Activated CD8-positive, alpha-beta memory T cell treated with anti-CD3 and anti-CD28 coated beads for 4 hours (primary cell): Measurements from ENCODE around the gene FAM78A.
A peak's percentile ranks its signal among the peaks of the same experiment; 100 is the strongest.

ENCODE experiments used
- DNase-seq, 2 donors: peaks; one replicate each; pipeline ENCODE4 v3.0.0-alpha.2; 2020; ENCODE audit warnings: low read depth in 2 of 2

FAM78A gene

GRCh38 chr9:131276094-131276888, at the start of gene FAM78A:
Gene FAM78A, minus strand, starts transcription at chr9:131276510. Its CDS starts 331 bp downstream, at chr9:131276179.
- no peak for DNase-seq

GRCh38 chr9:131324736-131325679, 48.7 kb upstream of the FAM78A start:
- no peak for DNase-seq

- no peak for DNase-seq
Measured at GRCh38 chr9:131323629-131324028, 47.3 kb upstream of the FAM78A start.

GRCh38 chr9:131320031-131320685, 43.8 kb upstream of the FAM78A start:
- DNase-seq, result no peak

DNA sequence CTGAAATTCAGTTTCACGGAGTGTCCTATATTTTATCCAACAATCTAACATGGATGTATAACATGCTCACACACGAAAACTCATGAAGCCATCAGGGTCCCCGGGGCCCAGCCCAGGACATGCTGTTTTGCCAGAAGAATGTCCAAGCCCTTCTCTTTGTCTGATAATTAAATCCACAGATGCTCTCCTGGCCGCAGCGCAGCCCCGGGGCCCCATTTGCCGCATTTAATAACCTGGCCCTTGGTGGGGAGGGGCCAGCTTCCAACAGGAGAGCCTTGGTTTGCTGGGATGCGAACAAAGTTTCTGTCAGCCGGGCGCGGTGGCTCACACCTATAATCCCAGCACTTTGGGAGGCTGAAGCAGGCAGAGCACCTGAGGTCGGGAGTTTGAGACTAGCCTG, 43.2 kb upstream of the FAM78A start:
- no peak for DNase-seq

- DNase-seq, result no peak
Measured at GRCh38 chr9:131318231-131319085, 42.1 kb upstream of the FAM78A start.

GRCh38 chr9:131312822-131313770, 36.8 kb upstream of the FAM78A start:
- no peak for DNase-seq

DNA sequence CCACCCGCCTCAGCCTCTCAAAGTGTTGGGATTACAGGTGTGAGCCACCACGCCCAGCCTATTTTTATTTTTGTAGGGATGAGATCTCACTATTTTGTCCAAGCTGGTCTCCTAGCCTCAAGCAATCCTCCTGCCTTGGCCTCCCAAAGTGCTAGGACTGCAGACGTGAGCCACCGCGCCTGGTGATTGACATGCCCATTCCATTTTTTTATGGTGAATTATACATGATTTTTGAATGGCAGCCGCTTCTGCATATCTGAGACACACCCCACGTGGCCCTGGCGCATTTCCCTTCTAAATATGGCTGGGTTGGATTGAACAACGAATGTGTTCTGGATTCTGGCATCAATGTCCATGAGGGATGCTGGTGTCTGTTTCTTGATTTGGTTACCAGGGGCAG, 35.9 kb upstream of the FAM78A start:
- no peak for DNase-seq

- DNase-seq, result peak; percentile 14 to 24
Measured at GRCh38 chr9:131310833-131311554, 34.7 kb upstream of the FAM78A start.

GRCh38 chr9:131309530-131310276, 33.4 kb upstream of the FAM78A start:
- no peak for DNase-seq

DNA sequence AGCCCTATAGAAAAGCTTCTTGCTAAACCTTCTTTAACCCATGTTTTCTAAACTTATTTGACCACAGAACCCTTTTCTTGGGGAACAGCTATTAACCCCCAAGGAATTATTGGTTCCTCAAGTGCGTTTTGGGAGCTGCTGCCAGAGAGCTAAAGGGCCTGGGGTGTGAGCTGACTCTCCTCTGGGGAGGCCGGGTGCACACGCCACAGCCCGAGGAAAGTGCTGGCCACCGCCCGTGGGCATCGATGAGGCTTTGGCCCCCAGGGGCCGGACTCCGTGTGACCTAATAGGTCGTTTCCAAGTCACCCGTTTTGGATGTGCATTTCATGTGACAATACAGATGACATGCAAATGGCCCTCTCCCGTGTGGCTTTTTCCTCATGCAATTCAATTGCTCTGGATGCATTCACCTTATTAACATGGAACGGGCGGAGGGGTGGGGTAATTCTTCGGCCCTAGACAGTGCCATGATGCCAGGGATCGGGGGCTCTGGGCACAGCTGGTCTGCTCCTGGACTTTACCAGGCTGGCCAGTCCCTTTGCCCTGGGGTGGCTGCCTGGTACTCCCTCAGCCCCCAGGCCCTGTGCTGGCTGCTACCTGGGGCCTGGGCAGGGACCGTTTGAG, 32.7 kb upstream of the FAM78A start:
- no peak for DNase-seq

DNA sequence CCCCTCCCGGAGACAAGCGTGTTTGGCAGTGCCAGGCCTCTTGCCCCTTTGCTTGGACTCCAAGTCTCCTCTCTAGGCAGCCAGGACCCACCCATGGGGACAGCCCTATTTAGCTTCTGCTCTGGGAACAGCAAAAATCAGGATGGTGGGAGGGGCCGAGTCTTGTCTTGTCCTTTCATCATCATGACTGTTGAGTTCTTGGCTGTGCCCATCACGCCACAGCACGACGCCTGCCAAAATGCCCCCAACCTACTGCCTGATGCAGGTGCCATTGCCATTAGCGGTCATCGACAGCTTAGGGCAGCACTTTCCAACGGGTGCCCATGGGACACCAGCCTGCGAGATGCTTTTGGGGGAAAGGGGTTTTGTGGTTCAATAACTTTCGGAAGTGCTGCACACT, 32.1 kb upstream of the FAM78A start:
- no peak for DNase-seq

- DNase-seq, result no peak
Measured at GRCh38 chr9:131307974-131308373, 31.7 kb upstream of the FAM78A start.

- DNase-seq, result no peak
Measured at GRCh38 chr9:131306397-131307004, 30.2 kb upstream of the FAM78A start.

GRCh38 chr9:131304676-131305355, 28.5 kb upstream of the FAM78A start:
- DNase-seq, result no peak

DNA sequence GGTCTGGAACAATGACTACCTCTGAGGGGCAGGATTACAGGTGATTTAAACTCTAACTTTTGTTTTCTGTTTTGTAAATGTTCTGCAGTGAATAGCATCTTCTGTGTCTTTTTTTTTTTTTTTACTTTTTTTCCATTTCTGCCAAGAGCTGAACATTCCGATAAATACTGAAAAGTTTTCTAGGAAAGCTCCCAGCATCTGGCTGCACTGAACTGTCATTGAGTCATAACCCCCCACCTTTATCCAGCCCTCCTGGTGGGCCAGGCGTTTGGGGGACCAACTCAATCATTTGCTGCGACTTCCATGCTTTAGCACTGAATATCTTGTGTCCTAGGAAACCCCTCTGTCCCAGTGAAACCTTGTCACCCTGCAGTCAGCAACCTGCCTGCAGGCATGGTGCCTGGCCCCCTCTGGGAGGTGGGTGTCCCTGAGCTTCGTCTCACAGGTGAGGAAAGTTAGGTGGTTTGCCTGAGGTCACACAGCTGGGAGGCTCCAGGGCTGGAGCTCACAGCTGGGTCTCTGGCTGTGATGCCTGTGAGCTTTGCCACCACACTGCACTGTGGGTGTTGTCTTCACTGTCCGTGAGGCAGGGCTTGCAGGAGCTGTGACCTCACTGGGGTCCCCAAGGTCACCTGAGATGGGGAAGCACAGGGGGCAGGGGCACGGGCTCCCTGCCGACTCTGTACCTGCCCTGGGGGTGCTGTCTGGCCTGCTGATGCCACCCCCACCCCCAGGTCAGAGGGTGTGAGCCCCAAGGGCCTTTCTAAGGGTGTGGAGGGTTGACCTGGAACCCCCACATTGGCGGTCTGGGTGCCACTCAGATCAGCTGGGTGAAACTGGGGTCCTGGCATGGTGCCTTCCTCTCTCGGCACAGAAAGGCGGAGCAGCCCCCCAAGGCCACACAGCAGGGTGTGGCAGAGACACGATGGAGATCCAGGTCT, 27.3 kb upstream of the FAM78A start:
- no peak for DNase-seq
